Neutrophil (primary cell): Measurements from ENCODE around the gene EML6.

Source experiments
- H3K27ac ChIP-seq: fragments of 200-600 bp; sonication (generic); 2 replicates; pipeline ENCODE4 v1.5.1; 2016; ENCODE audit warnings: mild to moderate bottlenecking, moderate library complexity
- H3K27me3 ChIP-seq: fragments of 200-600 bp; sonication (generic); 2 replicates; pipeline ENCODE4 v1.6.0; 2016; ENCODE audit warnings: mild to moderate bottlenecking
- H3K36me3 ChIP-seq: fragments of 200-600 bp; sonication (generic); 2 replicates; pipeline ENCODE4 v1.5.1; 2017
- H3K4me1 ChIP-seq, 2 experiments: fragments of 200-600 bp in 1 of 2; sonication (generic) in 1 of 2; 1 replicate in 1 of 2; 2 replicates in 1 of 2; pipeline versions ENCODE4 v1.5.1 to v1.6.1; 2013 to 2016; ENCODE audit warnings: low read depth in 1 of 2, low read length in 1 of 2, mild to moderate bottlenecking in 1 of 2, moderate library complexity in 1 of 2; ENCODE audit not compliant: control insufficient read depth in 1 of 2, insufficient read depth in 1 of 2
- H3K4me3 ChIP-seq, 2 experiments: fragments of 200-600 bp in 1 of 2; sonication (generic) in 1 of 2; 1 replicate in 1 of 2; 2 replicates in 1 of 2; pipeline ENCODE4 v1.5.1; 2013 to 2016; ENCODE audit warnings: low read depth in 1 of 2, low read length in 1 of 2, mild to moderate bottlenecking in 1 of 2, moderate library complexity in 1 of 2
- H3K9me3 ChIP-seq: fragments of 200-600 bp; sonication (generic); 2 replicates; pipeline ENCODE4 v1.5.1; 2016
- CTCF ChIP-seq: fragments of 200-600 bp; sonication (generic); IDR thresholded peaks from 2 replicates; pipeline ENCODE4 v1.5.1; 2016; ENCODE audit warnings: antibody characterized with exemption

The EML6 gene

GRCh38 chr2:54925022-54925421 is 201.6 kb downstream of the EML6 start:
- Histone ChIP-seq H3K4me3 (no peak overlapping the region), H3K9me3 (no peaks in the 10 kb centered on the region), H3K27me3 (no peaks in the 10 kb centered on the region), H3K4me1 (no peaks in the 10 kb centered on the region), H3K27ac (no peak overlapping the region), H3K36me3 (no peaks in the 10 kb centered on the region)
- no peak for TF ChIP-seq CTCF

DNA sequence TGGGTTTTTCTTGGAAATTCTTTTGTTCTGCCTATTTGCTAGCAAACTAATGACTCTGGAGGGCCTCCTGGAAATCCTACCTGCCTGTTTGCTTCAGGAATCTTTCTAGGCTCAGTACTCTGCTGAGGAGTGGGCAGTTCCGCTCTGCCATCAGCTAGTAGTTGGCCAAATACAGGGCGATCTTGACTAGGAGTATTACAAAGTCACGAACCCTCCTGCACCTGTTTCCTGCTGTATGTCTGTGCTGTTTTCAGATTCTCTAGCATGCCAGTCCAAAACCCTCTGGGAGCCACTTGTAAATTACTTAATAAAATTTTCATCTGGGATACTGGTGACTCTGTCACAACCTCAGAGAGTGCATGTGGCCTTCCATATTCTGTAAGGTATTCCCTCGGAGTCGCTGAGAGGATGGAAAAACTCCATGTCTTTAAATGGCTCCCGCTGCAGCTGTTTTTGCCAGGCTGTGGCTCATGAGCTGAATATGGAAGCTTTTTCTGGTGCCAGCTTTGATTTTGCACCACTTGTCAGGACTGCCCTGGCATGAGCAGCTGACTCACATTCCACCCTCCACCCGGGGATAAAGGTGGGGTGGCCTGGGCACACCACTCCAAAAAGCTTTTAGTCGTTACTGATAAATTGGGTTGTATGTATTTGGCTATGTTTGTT is 203.8 kb downstream of the EML6 start:
- TF ChIP-seq CTCF, result no peak
- Histone ChIP-seq H3K36me3 (no peaks in the 10 kb centered on the region), H3K27ac (no peak overlapping the region), H3K4me1 (no peaks in the 10 kb centered on the region), H3K9me3 (no peaks in the 10 kb centered on the region), H3K27me3 (no peaks in the 10 kb centered on the region), H3K4me3 (no peak overlapping the region)

DNA sequence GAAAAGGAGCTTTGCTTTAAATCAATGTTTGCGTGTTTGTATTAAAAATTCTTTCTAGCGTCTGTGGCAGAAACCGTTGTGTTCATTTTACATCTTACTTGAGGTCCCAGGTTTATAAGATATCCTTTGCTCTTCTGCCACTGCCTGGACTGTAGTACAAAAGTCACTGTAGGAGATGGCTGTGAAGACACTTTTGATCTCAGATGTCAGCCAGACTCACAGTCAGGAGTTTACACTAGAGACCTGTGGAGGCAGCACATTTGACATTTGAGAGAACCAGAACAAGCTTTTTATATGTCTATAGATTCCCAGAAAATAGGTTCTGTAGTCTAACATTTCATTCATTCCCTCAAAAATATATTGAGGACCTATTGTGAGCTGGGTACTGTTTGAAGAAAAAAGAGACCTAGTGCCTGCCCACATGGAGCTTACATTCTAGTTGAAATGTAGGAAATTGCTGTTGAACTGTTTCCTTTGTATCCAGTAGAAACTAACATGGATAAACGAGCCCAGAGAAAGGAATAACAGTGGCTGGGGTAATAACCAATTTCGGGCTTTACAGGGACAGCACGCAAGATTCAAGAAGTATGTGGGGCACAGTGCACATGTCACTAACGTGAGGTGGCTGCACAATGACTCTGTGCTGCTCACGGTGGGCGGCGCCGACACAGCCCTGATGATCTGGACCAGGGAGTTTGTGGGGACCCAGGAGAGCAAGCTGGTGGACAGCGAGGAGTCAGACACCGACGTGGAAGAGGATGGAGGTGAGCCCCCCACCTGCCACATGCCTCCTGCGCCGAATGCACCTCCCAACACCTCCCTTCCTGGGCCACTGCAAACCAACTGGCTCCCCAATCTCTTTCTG is 204.5 kb downstream of the EML6 start:
- Histone ChIP-seq H3K36me3 (no peaks in the 10 kb centered on the region), H3K9me3 (no peaks in the 10 kb centered on the region), H3K4me3 (no peak overlapping the region), H3K4me1 (no peaks in the 10 kb centered on the region), H3K27me3 (no peaks in the 10 kb centered on the region), H3K27ac (no peak overlapping the region)
- TF ChIP-seq CTCF, result no peak

DNA sequence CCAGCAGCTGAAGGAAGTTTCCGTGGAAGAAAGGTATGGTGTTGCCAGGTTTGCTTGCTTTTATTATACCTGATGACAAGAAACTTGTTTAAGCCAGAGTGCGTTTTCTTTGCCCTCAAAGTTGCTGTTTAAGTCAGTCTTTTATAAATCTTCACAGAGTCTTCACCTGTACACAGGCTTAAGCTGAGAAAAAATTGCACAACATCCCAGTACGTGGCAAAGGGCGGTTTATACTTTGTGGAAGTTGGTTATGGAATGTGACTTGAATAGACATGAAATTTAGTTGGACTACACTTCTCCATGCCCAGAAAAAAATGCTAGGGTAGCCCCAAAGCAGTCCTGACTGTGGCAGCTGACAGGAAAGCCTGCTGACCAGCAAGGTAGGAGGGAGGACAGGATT is 205.3 kb downstream of the EML6 start:
- Histone ChIP-seq H3K27me3 (no peaks in the 10 kb centered on the region), H3K4me1 (no peaks in the 10 kb centered on the region), H3K36me3 (no peaks in the 10 kb centered on the region), H3K27ac (no peak overlapping the region), H3K9me3 (no peaks in the 10 kb centered on the region), H3K4me3 (no peak overlapping the region)
- no peak for TF ChIP-seq CTCF

DNA sequence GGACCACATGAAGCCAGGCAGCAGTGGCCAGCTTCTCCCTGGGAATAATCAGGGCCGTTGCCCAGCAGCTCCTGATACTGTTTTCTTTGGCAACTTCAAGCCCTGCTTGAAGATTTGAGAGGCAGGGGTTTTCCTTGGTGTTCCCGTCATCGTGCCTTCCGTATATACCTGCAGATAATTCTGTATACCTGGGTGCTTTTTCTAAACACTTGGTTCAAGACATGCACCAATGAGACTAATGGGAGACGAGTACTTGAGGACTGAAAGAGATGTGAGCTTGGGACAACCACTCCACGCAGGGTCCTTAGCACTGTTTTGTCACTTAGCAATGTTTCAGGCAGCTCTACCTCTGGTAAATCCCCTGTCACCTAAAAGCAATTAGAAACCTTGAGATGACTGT is 208.0 kb downstream of the EML6 start:
- H3K4me3 ChIP-seq, result no peak overlapping the region
- no peaks in the 10 kb centered on the region for H3K9me3 ChIP-seq
- H3K27ac ChIP-seq, result no peak overlapping the region
- no peaks in the 10 kb centered on the region for H3K27me3 ChIP-seq
- no peak for TF ChIP-seq CTCF
- no peaks in the 10 kb centered on the region for H3K4me1 ChIP-seq
- H3K36me3 ChIP-seq, result no peaks in the 10 kb centered on the region
